SU-DHL-6 (cell line): ENCODE data around the gene RBM19.

ENCODE experiments used
- H2AFZ ChIP-seq: fragments of 200-600 bp; sonication (generic); 2 replicates; pipeline ENCODE4 v1.6.1; 2014; ENCODE audit warnings: low read depth, mild to moderate bottlenecking, moderate library complexity, mixed read lengths, antibody characterized with exemption, low read length; ENCODE audit not compliant: severe bottlenecking
- H3F3A ChIP-seq: fragments of 200-600 bp; shearing (Covaris generic); 2 replicates; pipeline ENCODE4 v1.6.0; 2016; ENCODE audit warnings: antibody characterized with exemption, mild to moderate bottlenecking; ENCODE audit not compliant: insufficient read depth
- H3K27ac ChIP-seq: fragments of 200-600 bp; sonication (generic); 2 replicates; pipeline ENCODE4 v1.5.1; 2016; ENCODE audit warnings: low read depth, mild to moderate bottlenecking, low read length, moderate library complexity, mixed read lengths
- H3K27me3 ChIP-seq: fragments of 200-600 bp; sonication (generic), shearing (Covaris generic); 2 replicates; pipeline ENCODE4 v1.6.0; 2014; ENCODE audit warnings: mild to moderate bottlenecking, low read length
- H3K36me3 ChIP-seq: fragments of 200-600 bp; sonication (generic); 2 replicates; pipeline ENCODE4 v1.6.1; 2014; ENCODE audit warnings: mild to moderate bottlenecking, low read length, mixed read lengths
- H3K4me2 ChIP-seq: fragments of 300-600, 200-600 bp; shearing (Covaris generic), sonication (generic); 2 replicates; pipeline ENCODE4 v1.6.0; 2014; ENCODE audit warnings: low read length, low read depth, mild to moderate bottlenecking; ENCODE audit not compliant: poor library complexity, severe bottlenecking
- H3K4me3 ChIP-seq: fragments of 200-600 bp; sonication (generic); 2 replicates; pipeline ENCODE4 v1.5.1; 2014; ENCODE audit warnings: antibody characterized with exemption, low read length, mild to moderate bottlenecking, mixed read lengths; ENCODE audit not compliant: insufficient read depth, poor library complexity, severe bottlenecking
- H3K79me2 ChIP-seq: fragments of 200-600 bp; sonication (generic); 2 replicates; pipeline ENCODE4 v1.6.1; 2014; ENCODE audit warnings: mild to moderate bottlenecking, low read length, moderate library complexity; ENCODE audit not compliant: insufficient read depth
- H3K9ac ChIP-seq: fragments of 200-600 bp; sonication (generic); 2 replicates; pipeline ENCODE4 v1.7.0; 2014; ENCODE audit warnings: mild to moderate bottlenecking, low read length
- H3K9me2 ChIP-seq: fragments of 200-600 bp; sonication (generic); replicated peaks from 2 replicates; pipeline ENCODE4 v1.6.1; 2014; ENCODE audit warnings: low read length; ENCODE audit not compliant: insufficient read depth
- H3K9me3 ChIP-seq: fragments of 200-600 bp; sonication (generic); 2 replicates; pipeline ENCODE4 v1.6.1; 2014; ENCODE audit warnings: low read length, mixed read lengths; ENCODE audit not compliant: insufficient read depth
- H4K20me1 ChIP-seq: fragments of 200-600 bp; sonication (generic); 2 replicates; pipeline ENCODE4 v1.6.1; 2014; ENCODE audit warnings: low read depth, mild to moderate bottlenecking, antibody characterized with exemption, low read length, moderate library complexity, mixed read lengths
- EZH2phosphoT487 ChIP-seq: fragments of 200-600 bp; sonication (generic), shearing (Covaris generic); conservative IDR thresholded peaks from 2 replicates; pipeline ENCODE4 v1.6.1; 2018; ENCODE audit warnings: mild to moderate bottlenecking, antibody characterized with exemption, low read length, moderate library complexity, mixed read lengths
- TF ChIP-seq, protein P1 (sequence below): fragments of 200-600 bp; sonication (generic); IDR thresholded peaks from one replicate; pipeline ENCODE4 v1.5.1; 2017; ENCODE audit warnings: antibody characterized with exemption, mild to moderate bottlenecking, low read length, moderate library complexity; ENCODE audit not compliant: insufficient read depth, poor library complexity, severe bottlenecking

The RBM19 gene

DNA sequence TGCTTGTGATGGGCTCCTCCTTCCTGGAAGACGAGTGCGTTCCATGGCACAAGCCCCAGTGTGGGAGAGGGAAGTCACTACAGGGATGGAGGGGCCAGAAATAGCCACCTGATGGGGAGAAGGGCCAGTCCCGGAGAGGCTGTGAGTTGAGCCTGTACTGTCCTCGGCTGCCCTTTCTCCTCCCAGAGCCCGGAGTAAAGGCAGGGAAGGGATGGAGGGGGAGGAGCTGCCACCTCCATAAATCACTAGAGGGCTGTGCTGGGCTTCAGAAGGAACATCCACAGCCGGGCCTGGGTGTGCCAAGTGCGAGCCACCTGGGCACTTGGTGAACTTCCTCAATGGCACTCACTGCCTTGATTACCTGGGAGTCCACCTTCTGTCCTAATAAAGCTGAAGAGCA is 110.1 kb downstream of the RBM19 start:
- TF ChIP-seq, protein P1, sequence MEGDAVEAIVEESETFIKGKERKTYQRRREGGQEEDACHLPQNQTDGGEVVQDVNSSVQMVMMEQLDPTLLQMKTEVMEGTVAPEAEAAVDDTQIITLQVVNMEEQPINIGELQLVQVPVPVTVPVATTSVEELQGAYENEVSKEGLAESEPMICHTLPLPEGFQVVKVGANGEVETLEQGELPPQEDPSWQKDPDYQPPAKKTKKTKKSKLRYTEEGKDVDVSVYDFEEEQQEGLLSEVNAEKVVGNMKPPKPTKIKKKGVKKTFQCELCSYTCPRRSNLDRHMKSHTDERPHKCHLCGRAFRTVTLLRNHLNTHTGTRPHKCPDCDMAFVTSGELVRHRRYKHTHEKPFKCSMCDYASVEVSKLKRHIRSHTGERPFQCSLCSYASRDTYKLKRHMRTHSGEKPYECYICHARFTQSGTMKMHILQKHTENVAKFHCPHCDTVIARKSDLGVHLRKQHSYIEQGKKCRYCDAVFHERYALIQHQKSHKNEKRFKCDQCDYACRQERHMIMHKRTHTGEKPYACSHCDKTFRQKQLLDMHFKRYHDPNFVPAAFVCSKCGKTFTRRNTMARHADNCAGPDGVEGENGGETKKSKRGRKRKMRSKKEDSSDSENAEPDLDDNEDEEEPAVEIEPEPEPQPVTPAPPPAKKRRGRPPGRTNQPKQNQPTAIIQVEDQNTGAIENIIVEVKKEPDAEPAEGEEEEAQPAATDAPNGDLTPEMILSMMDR: no peak
- no peak for TF ChIP-seq EZH2phosphoT487
- Histone ChIP-seq H3K4me2 (no peak overlapping the region), H3K79me2 (no peaks in the 10 kb centered on the region), H3K27me3 (no peaks in the 10 kb centered on the region), H3K27ac (no peak overlapping the region), H4K20me1 (no peaks in the 10 kb centered on the region), H3F3A (no peaks in the 10 kb centered on the region), H3K36me3 (no peaks in the 10 kb centered on the region), H3K9me2 (no peaks in the 10 kb centered on the region), H3K9ac (no peak overlapping the region), H3K9me3 (no peaks in the 10 kb centered on the region), H2AFZ (no peak overlapping the region), H3K4me3 (no peak overlapping the region)

GRCh38 chr12:113854385-113855142 is 111.6 kb downstream of the RBM19 start:
- TF ChIP-seq EZH2phosphoT487: no peak
- TF ChIP-seq, protein P1: no peak
- Histone ChIP-seq H3K9me2 (no peaks in the 10 kb centered on the region), H3K9ac (no peak overlapping the region), H3K4me3 (no peak overlapping the region), H3K27me3 (no peaks in the 10 kb centered on the region), H3K27ac (no peak overlapping the region), H3K4me2 (no peak overlapping the region), H2AFZ (no peak overlapping the region), H3F3A (no peaks in the 10 kb centered on the region), H4K20me1 (no peaks in the 10 kb centered on the region), H3K79me2 (no peaks in the 10 kb centered on the region), H3K9me3 (no peaks in the 10 kb centered on the region), H3K36me3 (no peaks in the 10 kb centered on the region)

DNA sequence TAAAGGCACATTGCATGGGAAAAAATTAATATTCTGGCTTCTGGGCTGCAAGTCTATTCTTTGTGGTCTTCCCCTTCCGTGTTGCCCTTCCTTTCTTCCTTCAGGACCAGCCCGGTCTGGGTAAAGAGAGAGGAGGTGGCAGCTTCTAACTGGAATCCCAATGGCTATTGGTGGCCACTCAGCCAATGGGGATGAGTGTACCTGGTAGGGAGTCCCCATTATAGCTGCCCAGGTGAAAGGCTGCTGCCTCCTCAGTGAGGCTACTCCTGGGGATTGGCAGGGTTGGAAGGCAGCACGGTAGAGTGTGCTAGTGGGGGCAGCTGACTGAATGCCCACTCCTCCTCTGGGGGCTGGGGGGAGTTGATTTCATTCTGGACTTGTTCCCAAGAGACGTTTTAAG is 112.6 kb downstream of the RBM19 start:
- Histone ChIP-seq H3K79me2 (no peaks in the 10 kb centered on the region), H3K9me3 (no peaks in the 10 kb centered on the region), H3K9me2 (no peaks in the 10 kb centered on the region), H3K27me3 (no peaks in the 10 kb centered on the region), H3F3A (no peaks in the 10 kb centered on the region), H2AFZ (no peak overlapping the region), H3K36me3 (no peaks in the 10 kb centered on the region), H3K27ac (no peak overlapping the region), H3K9ac (no peak overlapping the region), H3K4me3 (no peak overlapping the region), H3K4me2 (no peak overlapping the region), H4K20me1 (no peaks in the 10 kb centered on the region)
- no peak for TF ChIP-seq EZH2phosphoT487
- TF ChIP-seq, protein P1: no peak
